ENCODE data around the gene ACVR1B.

Gene ACVR1B

DNA sequence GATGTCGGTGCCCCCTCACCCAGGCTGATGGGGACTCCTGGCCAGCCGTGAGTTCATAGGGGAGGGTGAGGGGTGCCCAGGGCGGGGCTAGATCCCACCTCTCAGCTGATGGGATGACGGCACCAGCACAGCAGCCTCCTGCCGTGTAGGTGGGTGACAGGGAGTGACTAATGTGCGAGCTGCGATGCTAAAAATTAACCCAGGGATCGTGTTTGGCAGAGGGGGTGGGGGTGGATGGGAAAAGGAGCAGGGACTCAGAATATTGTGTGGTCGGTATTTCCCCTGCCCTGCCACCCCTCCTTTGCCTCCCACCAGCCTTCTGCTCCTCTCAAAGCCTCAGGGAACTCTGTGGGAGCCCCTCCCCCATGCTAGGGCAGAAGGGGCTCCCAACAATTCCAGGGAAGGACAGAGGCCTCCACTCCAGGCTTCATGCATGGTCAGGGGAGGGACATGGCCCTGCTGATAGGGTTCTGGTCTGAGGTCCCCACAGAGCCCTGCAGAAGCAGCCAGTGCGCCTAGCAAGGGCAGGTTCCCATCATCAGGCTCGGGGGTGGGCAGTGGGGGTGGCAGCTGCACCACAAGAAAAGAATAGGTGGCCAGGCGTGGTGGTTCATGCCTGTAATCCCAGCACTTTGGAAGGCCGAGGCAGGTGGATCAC is 67.7 kb downstream of the ACVR1B start (continued):
- TF ChIP-seq KLF1 (tag by site-specific recombination; IDR thresholded peaks at IDR 0.05), result no peak
- 0 out of 2 replicates have a peak, but pooled peaks have one; percentile 12 for TF ChIP-seq PATZ1 (tag by site-specific recombination; IDR thresholded peaks at IDR 0.05)
- TF ChIP-seq KLF8 (tag by site-specific recombination; IDR thresholded peaks at IDR 0.05), result no peak
- TF ChIP-seq MEIS1 (CRISPR knock-in tag; IDR thresholded peaks at IDR 0.05; ENCODE audit: borderline replicate concordance), result no peak
- TF ChIP-seq ZNF830 (tag by site-specific recombination; IDR thresholded peaks at IDR 0.05; ENCODE audit: low read depth), result no peak
- TF ChIP-seq ZIC2 (tag by site-specific recombination; IDR thresholded peaks at IDR 0.05), result peak; percentile 45
- TF ChIP-seq ZNF335 (tag by site-specific recombination; conservative IDR thresholded peaks at IDR 0.05), result no peak
- TF ChIP-seq ZBTB20 (tag by site-specific recombination; IDR thresholded peaks at IDR 0.05), result no peak

GRCh38 chr12:52020539-52021336 is 69.2 kb downstream of the ACVR1B start:
- POLR2A ChIA-PET, result interaction anchor here (0.5 to 1.8 kb wide), 5 partner anchors 11 to 688 kb away, joined by 3 to 8 read pairs (median 4); partner anchors contain the start of gene TAMALIN
- Histone ChIP-seq H3K36me3 (ENCODE audit: control insufficient read depth in 2 of 2, insufficient read depth in 1 of 2, low read length in 2 of 2) (no peaks in the 10 kb centered on the region), H3K4me3 (ENCODE audit: low read depth, low read length) (no peak overlapping the region), H3K27ac (ENCODE audit: extremely low read depth, low read depth, low read length) (no peak overlapping the region), H3K9me3 (ENCODE audit: control insufficient read depth, insufficient read depth, low read depth, low read length) (no peaks in the 10 kb centered on the region), H3K4me1 (ENCODE audit: control insufficient read depth, insufficient read depth, low read length) (no peaks in the 10 kb centered on the region; the same call in 1 of the 2 replicates)
- CTCF ChIA-PET, result interaction anchor here (0.6 to 16.1 kb wide), 32 partner anchors 8 to 864 kb away, joined by 3 to 794 read pairs (median 4); partner anchors contain the start of genes ATG101, NR4A1, SMIM41 and TAMALIN
- TF ChIP-seq ZBTB8A (tag by site-specific recombination; IDR thresholded peaks at IDR 0.05) (peak; percentile 51; the same call in 1 of the 2 replicates), ZNF175 (tag by site-specific recombination; IDR thresholded peaks at IDR 0.05) (no peak), ZBTB7A (tag by site-specific recombination; IDR thresholded peaks at IDR 0.05; ENCODE audit: low read depth) (no peak), ELK4 (IDR thresholded peaks at IDR 0.05; ENCODE audit: borderline replicate concordance, low read depth, low read length) (no peak), BCL6B (tag by site-specific recombination; IDR thresholded peaks at IDR 0.05) (peak; percentile 81), ZNF341 (tag by site-specific recombination; IDR thresholded peaks at IDR 0.05; ENCODE audit: low read depth) (peak; percentile 84), PATZ1 (tag by site-specific recombination; IDR thresholded peaks at IDR 0.05) (peak; percentile 47), SCRT2 (tag by site-specific recombination; IDR thresholded peaks at IDR 0.05) (0 out of 2 replicates have a peak, but pooled peaks have one; percentile 31), HOXA7 (CRISPR knock-in tag; IDR thresholded peaks at IDR 0.05; ENCODE audit: borderline replicate concordance) (no peak), ZNF404 (tag by site-specific recombination; IDR thresholded peaks at IDR 0.05) (no peak), ZIC2 (tag by site-specific recombination; IDR thresholded peaks at IDR 0.05) (peak; percentile 61), ZNF654 (tag by site-specific recombination; IDR thresholded peaks at IDR 0.05; ENCODE audit: low read depth) (peak; percentile 67), ZNF366 (tag by site-specific recombination; conservative IDR thresholded peaks at IDR 0.05) (0 out of 2 replicates have a peak, but pooled peaks have one; percentile 9), ZBTB48 (tag by site-specific recombination; IDR thresholded peaks at IDR 0.05) (0 out of 2 replicates have a peak, but pooled peaks have one; percentile 23), ZNF610 (tag by site-specific recombination; IDR thresholded peaks at IDR 0.05; ENCODE audit: borderline replicate concordance) (no peak)
- TF ChIP-seq, protein P1, sequence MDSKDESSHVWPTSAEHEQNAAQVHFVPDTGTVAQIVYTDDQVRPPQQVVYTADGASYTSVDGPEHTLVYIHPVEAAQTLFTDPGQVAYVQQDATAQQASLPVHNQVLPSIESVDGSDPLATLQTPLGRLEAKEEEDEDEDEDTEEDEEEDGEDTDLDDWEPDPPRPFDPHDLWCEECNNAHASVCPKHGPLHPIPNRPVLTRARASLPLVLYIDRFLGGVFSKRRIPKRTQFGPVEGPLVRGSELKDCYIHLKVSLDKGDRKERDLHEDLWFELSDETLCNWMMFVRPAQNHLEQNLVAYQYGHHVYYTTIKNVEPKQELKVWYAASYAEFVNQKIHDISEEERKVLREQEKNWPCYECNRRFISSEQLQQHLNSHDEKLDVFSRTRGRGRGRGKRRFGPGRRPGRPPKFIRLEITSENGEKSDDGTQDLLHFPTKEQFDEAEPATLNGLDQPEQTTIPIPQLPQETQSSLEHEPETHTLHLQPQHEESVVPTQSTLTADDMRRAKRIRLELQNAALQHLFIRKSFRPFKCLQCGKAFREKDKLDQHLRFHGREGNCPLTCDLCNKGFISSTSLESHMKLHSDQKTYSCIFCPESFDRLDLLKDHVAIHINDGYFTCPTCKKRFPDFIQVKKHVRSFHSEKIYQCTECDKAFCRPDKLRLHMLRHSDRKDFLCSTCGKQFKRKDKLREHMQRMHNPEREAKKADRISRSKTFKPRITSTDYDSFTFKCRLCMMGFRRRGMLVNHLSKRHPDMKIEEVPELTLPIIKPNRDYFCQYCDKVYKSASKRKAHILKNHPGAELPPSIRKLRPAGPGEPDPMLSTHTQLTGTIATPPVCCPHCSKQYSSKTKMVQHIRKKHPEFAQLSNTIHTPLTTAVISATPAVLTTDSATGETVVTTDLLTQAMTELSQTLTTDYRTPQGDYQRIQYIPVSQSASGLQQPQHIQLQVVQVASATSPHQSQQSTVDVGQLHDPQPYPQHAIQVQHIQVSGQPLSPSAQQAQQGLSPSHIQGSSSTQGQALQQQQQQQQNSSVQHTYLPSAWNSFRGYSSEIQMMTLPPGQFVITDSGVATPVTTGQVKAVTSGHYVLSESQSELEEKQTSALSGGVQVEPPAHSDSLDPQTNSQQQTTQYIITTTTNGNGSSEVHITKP (tag by site-specific recombination; IDR thresholded peaks at IDR 0.05), result peak; percentile 58

Data from HEK293 (cell line).